GM12878 (cell line): ENCODE measurements around the gene PIK3R5. TPM values are rescaled to one million over a fixed set of nuclear protein-coding genes. Genes with fewer than 3 reads are reported as not detected.

ENCODE experiments used
- ATF7 ChIP-seq: fragments of 450-650 bp; IDR thresholded peaks from 2 replicates; pipeline ENCODE4 v1.6.1; 2016; ENCODE audit warnings: low read depth, mild to moderate bottlenecking
- CBFB ChIP-seq: IDR thresholded peaks from 2 replicates; pipeline ENCODE4 v1.6.1; 2016; ENCODE audit warnings: antibody characterized with exemption, low read depth
- CBX3 ChIP-seq: fragments of 200-600 bp; sonication (generic); IDR thresholded peaks from 2 replicates; pipeline ENCODE4 v1.6.1; 2016; ENCODE audit warnings: low read depth, borderline replicate concordance
- CBX5 ChIP-seq: sonication (generic); IDR thresholded peaks from 2 replicates; pipeline ENCODE4 v1.6.1; 2016; ENCODE audit warnings: low read depth, moderate library complexity, mild to moderate bottlenecking, inconsistent platforms
- CHD1 ChIP-seq: IDR thresholded peaks from 2 replicates; pipeline ENCODE4 v1.6.1; 2012; ENCODE audit warnings: low read depth, low read length, improper control_type of control experiment
- CREM ChIP-seq: IDR thresholded peaks from 2 replicates; pipeline ENCODE4 v1.6.1; 2014; ENCODE audit warnings: antibody characterized with exemption, low read depth
- FOXK2 ChIP-seq: fragments of 450-650 bp; IDR thresholded peaks from 2 replicates; pipeline ENCODE4 v1.6.1; 2017; ENCODE audit warnings: mild to moderate bottlenecking, moderate library complexity
- HDAC2 ChIP-seq: fragments of 200-600 bp; sonication (generic); IDR thresholded peaks from 2 replicates; pipeline ENCODE4 v1.6.1; 2017
- IKZF1 ChIP-seq: fragments of 450-650 bp; conservative IDR thresholded peaks from 2 replicates; pipeline ENCODE4 v1.6.1; 2017; ENCODE audit warnings: antibody characterized with exemption, mild to moderate bottlenecking
- KDM1A ChIP-seq: fragments of 200-600 bp; sonication (generic); IDR thresholded peaks from 2 replicates; pipeline ENCODE4 v1.6.1; 2016; ENCODE audit warnings: borderline replicate concordance
- NFYA ChIP-seq: IDR thresholded peaks from 2 replicates; pipeline ENCODE4 v1.6.1; 2011; ENCODE audit warnings: low read depth, mild to moderate bottlenecking, low read length, improper control_type of control experiment, borderline replicate concordance
- RBBP5 ChIP-seq: fragments of 200-600 bp; sonication (generic); conservative IDR thresholded peaks from 2 replicates; pipeline ENCODE4 v1.6.1; 2016
- SIX5 ChIP-seq: IDR thresholded peaks from 2 replicates; pipeline ENCODE4 v1.6.1; 2011; ENCODE audit warnings: mild to moderate bottlenecking, low read depth, low read length, moderate library complexity; ENCODE audit not compliant: severe bottlenecking
- SUZ12 ChIP-seq: fragments of 200-600 bp; sonication (generic); IDR thresholded peaks from one replicate; pipeline ENCODE4 v1.6.1; 2018; ENCODE audit warnings: antibody characterized with exemption, mild to moderate bottlenecking; ENCODE audit not compliant: unreplicated experiment
- TAF1 ChIP-seq: IDR thresholded peaks from 2 replicates; pipeline ENCODE4 v1.6.1; 2011; ENCODE audit warnings: mild to moderate bottlenecking, low read depth, low read length, borderline replicate concordance
- WRNIP1 ChIP-seq: IDR thresholded peaks from 2 replicates; pipeline ENCODE4 v1.6.1; 2011; ENCODE audit warnings: low read depth, low read length, improper control_type of control experiment, borderline replicate concordance
- polyA plus RNA-seq, 11 experiments: library from polyadenylated mRNA; depleted of rRNA in 4 of 11; unstranded in 6 of 11; stranded (reverse) in 5 of 11; fragments of >200 nt; fragmentation: Nextera tagmentation in 4 of 11; fragmentation: Illumina TruSeq in 1 of 11; extraction: Ambion mirVana in 4 of 11; extraction: Trizol in 1 of 11; gene quantifications; 1 replicate in 1 of 11; 2 replicates in 10 of 11; pipeline versions ENCODE4 v1.2.1 to v1.2.3, GENCODE V29; 2011 to 2016; ENCODE audit warnings: inconsistent platforms in 2 of 11, missing spikeins in 2 of 11, low read depth in 1 of 11
- total RNA-seq, 4 experiments: library from RNA; depleted of rRNA in 3 of 4; stranded (reverse); fragments of >200 nt in 3 of 4; fragmentation: Illumina TruSeq in 1 of 4; extraction: Trizol in 1 of 4; gene quantifications; 2 replicates each; pipeline versions ENCODE4 v1.2.1 to v1.2.3, GENCODE V29; 2013 to 2021
- TF ChIP-seq, protein P1 (sequence below): IDR thresholded peaks from 2 replicates; pipeline ENCODE4 v1.6.1; 2011; ENCODE audit warnings: mild to moderate bottlenecking, low read depth, low read length, moderate library complexity; ENCODE audit not compliant: insufficient replicate concordance
- TF ChIP-seq, protein P2 (sequence below): fragments of 450-650 bp; IDR thresholded peaks from 2 replicates; pipeline ENCODE4 v1.6.1; 2014; ENCODE audit warnings: mild to moderate bottlenecking
- TF ChIP-seq, protein P3 (sequence below): fragments of 450-650 bp; formaldehyde crosslinking; IDR thresholded peaks from 2 replicates; pipeline ENCODE4 v1.5.0; 2022; ENCODE audit warnings: mild to moderate bottlenecking, missing genetic modification characterization
- TF ChIP-seq, protein P4 (sequence below): IDR thresholded peaks from 2 replicates; pipeline ENCODE4 v1.6.1; 2011; ENCODE audit warnings: low read depth, low read length, improper control_type of control experiment, borderline replicate concordance
- TF ChIP-seq, protein P5 (sequence below): fragments of 450-650 bp; IDR thresholded peaks from 2 replicates; pipeline ENCODE4 v1.6.1; 2018; ENCODE audit warnings: borderline replicate concordance, mild to moderate bottlenecking; ENCODE audit not compliant: partially characterized antibody

PIK3R5 gene
- total and polyA plus RNA-seq, 10 of the 15 experiments (the other 5 are each of a cell fraction or from before 2014, with no cell fraction given) = 9.5 to 50.8 (median 35.5) TPM

DNA sequence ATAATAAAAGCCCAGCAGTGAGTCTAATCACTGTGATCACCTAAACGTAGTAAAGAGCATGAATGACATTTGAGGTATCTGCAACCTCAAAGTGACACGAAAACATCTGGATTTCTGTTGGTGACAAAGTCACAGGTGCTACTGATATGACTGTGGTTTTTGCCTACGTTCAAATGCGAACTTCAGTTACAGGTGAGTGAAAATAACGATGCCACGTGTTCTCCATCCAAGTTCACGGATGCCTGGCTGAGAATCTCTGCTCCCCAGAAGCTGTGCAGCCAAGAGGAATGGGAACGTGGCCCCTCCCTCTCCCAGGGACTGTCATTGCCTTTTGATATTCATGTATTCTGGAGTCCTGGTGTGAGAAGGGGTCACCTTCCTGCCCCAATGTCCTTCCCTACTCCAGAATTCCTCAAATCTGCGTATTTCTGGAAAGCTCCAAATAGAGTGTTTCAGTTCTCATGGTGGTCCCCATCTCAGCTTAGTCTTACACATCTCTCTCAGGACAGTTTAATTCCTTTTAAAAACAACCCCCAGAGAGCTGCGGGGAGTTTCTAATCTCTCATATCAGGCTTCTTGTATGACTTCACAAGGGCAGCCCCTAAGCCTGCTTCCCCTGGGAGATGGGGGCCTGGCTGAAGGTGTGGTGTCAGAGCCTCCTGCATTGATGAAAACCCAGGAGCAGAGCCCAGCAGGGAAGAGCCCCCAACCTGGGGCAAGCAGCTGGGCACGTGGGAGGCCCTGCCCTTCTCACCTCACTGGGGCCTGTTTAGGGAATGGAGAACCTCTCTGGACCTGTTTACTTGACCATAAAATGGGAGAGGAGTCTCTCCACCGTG is 25.8 kb downstream of the PIK3R5 start (continued):
- TF ChIP-seq, protein P1, sequence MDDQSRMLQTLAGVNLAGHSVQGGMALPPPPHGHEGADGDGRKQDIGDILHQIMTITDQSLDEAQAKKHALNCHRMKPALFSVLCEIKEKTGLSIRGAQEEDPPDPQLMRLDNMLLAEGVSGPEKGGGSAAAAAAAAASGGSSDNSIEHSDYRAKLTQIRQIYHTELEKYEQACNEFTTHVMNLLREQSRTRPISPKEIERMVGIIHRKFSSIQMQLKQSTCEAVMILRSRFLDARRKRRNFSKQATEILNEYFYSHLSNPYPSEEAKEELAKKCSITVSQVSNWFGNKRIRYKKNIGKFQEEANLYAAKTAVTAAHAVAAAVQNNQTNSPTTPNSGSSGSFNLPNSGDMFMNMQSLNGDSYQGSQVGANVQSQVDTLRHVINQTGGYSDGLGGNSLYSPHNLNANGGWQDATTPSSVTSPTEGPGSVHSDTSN = no peak
- TF ChIP-seq RBBP5 (no peak), SUZ12 (no peak), NFYA (no peak), CREM (peak; percentile 93), ATF7 (peak; percentile 48; the same call in 1 of the 2 replicates), WRNIP1 (no peak), IKZF1 (peak; percentile 95), TAF1 (no peak), CBX3 (no peak), CBFB (peak; percentile 68), KDM1A (no peak), FOXK2 (no peak), HDAC2 (0 out of 2 replicates have a peak, but pooled peaks have one; percentile 12), CHD1 (no peak), SIX5 (no peak), CBX5 (0 out of 2 replicates have a peak, but pooled peaks have one; percentile 60)
- TF ChIP-seq, protein P2, sequence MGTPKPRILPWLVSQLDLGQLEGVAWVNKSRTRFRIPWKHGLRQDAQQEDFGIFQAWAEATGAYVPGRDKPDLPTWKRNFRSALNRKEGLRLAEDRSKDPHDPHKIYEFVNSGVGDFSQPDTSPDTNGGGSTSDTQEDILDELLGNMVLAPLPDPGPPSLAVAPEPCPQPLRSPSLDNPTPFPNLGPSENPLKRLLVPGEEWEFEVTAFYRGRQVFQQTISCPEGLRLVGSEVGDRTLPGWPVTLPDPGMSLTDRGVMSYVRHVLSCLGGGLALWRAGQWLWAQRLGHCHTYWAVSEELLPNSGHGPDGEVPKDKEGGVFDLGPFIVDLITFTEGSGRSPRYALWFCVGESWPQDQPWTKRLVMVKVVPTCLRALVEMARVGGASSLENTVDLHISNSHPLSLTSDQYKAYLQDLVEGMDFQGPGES = no peak
- TF ChIP-seq, protein P3, sequence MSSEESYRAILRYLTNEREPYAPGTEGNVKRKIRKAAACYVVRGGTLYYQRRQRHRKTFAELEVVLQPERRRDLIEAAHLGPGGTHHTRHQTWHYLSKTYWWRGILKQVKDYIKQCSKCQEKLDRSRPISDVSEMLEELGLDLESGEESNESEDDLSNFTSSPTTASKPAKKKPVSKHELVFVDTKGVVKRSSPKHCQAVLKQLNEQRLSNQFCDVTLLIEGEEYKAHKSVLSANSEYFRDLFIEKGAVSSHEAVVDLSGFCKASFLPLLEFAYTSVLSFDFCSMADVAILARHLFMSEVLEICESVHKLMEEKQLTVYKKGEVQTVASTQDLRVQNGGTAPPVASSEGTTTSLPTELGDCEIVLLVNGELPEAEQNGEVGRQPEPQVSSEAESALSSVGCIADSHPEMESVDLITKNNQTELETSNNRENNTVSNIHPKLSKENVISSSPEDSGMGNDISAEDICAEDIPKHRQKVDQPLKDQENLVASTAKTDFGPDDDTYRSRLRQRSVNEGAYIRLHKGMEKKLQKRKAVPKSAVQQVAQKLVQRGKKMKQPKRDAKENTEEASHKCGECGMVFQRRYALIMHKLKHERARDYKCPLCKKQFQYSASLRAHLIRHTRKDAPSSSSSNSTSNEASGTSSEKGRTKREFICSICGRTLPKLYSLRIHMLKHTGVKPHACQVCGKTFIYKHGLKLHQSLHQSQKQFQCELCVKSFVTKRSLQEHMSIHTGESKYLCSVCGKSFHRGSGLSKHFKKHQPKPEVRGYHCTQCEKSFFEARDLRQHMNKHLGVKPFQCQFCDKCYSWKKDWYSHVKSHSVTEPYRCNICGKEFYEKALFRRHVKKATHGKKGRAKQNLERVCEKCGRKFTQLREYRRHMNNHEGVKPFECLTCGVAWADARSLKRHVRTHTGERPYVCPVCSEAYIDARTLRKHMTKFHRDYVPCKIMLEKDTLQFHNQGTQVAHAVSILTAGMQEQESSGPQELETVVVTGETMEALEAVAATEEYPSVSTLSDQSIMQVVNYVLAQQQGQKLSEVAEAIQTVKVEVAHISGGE (CRISPR knock-in tag) = no peak
- TF ChIP-seq, protein P4, sequence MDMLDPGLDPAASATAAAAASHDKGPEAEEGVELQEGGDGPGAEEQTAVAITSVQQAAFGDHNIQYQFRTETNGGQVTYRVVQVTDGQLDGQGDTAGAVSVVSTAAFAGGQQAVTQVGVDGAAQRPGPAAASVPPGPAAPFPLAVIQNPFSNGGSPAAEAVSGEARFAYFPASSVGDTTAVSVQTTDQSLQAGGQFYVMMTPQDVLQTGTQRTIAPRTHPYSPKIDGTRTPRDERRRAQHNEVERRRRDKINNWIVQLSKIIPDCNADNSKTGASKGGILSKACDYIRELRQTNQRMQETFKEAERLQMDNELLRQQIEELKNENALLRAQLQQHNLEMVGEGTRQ = peak; percentile 23; the same call in 1 of the 2 replicates
- TF ChIP-seq, protein P5, sequence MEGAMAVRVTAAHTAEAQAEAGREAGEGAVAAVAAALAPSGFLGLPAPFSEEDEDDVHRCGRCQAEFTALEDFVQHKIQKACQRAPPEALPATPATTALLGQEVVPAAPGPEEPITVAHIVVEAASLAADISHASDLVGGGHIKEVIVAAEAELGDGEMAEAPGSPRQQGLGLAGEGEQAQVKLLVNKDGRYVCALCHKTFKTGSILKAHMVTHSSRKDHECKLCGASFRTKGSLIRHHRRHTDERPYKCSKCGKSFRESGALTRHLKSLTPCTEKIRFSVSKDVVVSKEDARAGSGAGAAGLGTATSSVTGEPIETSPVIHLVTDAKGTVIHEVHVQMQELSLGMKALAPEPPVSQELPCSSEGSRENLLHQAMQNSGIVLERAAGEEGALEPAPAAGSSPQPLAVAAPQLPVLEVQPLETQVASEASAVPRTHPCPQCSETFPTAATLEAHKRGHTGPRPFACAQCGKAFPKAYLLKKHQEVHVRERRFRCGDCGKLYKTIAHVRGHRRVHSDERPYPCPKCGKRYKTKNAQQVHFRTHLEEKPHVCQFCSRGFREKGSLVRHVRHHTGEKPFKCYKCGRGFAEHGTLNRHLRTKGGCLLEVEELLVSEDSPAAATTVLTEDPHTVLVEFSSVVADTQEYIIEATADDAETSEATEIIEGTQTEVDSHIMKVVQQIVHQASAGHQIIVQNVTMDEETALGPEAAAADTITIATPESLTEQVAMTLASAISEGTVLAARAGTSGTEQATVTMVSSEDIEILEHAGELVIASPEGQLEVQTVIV = no peak
